NCI-H748 (cell line): ENCODE results near the gene APOA1.

Experiments
- DNase-seq: peaks from one replicate; lab custom pipeline; 2025; ENCODE audit not compliant: unreplicated experiment; lab: John Stamatoyannopoulos, UW

Gene APOA1

GRCh38 chr11:116791002-116791812, 46.2 kb downstream of the APOA1 start:
- peak; percentile 65 for DNase-seq

GRCh38 chr11:116790167-116791001, 47.0 kb downstream of the APOA1 start:
- no peak for DNase-seq

GRCh38 chr11:116788975-116789374, 48.4 kb downstream of the APOA1 start:
- no peak for DNase-seq

DNA sequence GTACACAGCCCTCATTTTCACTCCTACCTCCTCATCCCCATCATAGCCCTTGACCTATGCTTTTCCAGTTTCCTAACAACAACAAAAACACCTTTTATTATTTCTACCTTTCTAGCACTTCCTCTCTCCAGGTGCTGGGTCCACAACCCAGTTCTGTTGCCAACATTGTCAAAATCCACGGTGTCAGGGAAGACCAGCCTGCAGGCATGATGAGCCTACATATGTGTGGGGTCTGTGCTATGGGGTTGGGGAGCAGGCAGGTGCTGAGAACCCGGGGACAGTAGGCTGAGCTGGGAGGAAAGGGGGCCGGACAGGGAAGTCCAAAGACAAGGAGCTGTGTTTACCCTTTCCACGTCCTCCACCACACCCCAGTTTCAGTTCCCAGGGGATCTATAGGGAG, 48.9 kb downstream of the APOA1 start:
- no peak for DNase-seq

DNA sequence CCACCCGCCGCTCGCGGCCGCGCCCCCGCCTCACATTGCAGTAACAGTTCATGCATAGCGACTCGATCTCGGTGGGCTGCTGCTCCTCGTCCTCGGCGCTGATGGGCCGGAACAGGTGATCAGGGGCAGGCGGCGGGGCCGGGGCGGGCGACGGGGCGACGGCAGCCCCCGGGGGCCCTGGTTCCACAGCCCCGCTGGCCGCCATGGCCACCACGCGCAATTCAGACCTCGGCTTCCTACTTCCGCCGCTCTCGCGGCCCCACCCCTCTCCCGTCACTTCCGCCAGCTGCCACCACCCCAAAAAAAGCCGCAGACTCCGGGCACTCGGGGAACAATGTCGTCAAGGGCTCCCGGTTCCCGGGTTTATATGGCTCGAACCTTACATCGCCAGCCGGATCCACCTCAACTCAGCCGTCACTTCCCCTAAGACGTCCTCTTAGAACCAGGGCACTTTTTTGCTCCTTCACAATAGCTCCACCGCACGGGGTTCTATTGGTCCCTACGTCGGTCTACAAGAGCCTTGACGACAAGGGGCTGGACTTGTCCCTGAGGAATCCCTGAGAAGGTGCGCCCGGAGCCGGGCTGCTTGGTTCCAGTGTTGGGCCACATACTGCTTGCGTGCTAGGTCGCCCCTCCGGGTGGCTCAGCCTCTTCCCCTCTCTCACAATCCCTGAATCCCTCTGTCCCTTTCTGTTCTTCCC, 49.5 kb downstream of the APOA1 start, which contains the start of gene ZPR1:
ZPR1 (minus strand) TSS at position 238 of the 701 bp plus-strand sequence; CDS start at position 205, 33 bp downstream.
- DNase-seq = peak; percentile 65

DNA sequence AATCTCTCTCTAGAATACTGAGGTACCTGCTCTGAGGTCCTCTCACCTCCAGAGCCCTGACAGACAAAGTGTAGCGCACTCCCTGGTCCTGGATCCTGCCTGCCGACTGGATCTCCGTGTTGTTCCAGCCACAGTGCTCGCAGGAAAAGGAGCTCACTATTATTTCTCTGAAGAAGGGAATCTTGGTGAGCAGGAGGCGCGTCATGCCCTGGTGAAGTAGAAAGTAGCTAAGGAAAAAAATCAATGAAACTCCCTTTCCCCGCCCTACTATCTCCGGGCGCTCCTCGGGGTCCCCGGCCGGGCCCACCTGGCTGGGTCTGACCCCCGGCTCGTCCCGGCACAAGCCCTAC, 50.0 kb downstream of the APOA1 start:
- no peak for DNase-seq

DNA sequence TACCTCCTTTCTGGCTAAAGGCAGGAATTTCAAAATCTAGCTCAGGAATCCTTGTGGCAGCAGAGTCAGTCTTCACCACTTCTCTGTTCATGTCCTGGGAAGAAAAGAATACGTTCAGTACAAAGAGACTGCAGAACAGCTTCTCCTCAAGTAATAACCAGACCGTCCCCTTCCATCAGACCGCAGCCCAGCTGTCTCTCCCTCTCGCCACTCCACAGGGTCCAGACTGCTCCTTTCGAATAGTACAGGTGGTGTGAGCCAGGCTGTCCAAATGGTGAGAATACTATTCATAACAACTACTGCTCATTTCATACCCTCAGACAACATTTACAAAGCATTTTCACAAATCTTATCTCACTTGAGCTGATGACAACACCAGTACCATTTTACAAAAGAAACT, 50.5 kb downstream of the APOA1 start:
- DNase-seq = no peak

DNA sequence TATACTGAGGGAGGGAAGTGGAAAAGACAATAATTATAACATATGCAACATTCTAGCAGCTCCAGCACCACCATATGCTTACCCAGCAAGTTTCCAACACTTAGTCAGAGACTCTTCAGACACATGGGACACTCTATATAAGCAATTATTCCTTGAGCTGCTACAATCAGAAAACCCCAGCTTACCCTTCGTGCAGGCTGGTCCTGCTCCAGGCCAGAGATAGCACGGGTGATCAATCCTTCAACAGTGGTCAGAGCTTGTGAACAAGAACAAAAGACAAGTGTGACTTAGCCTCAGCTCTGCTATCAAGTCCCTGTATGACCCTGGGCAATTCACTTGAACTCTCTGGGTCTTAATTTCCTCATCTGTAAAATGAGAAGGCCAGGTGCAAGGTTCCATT, 51.1 kb downstream of the APOA1 start:
- DNase-seq = no peak
